IPS-20b (cell line): ENCODE measurements around the gene RNU1-2.
A peak's percentile ranks its signal among the peaks of the same experiment; 100 is the strongest.
"Not testable (repeated sequence)": the region's sequence is repeated elsewhere in the genome, so short reads cannot be mapped to it uniquely, and the experiment has no call there.

ENCODE experiments used
- H3K27ac ChIP-seq: one replicate; pipeline ENCODE4 v1.5.1; 2013; ENCODE audit warnings: low read length
- H3K27me3 ChIP-seq: 2 replicates; pipeline ENCODE4 v1.6.1; 2013; ENCODE audit warnings: mild to moderate bottlenecking, low read length, inconsistent platforms; ENCODE audit not compliant: insufficient read depth
- H3K36me3 ChIP-seq: 2 replicates; pipeline ENCODE4 v1.6.1; 2013; ENCODE audit warnings: low read depth, mild to moderate bottlenecking, inconsistent platforms, low read length, moderate library complexity; ENCODE audit not compliant: insufficient read depth
- H3K4me1 ChIP-seq: 2 replicates; pipeline ENCODE4 v1.6.1; 2013; ENCODE audit warnings: mild to moderate bottlenecking, control low read depth, inconsistent platforms, low read length, moderate library complexity; ENCODE audit not compliant: insufficient read depth
- H3K4me3 ChIP-seq: 2 replicates; pipeline ENCODE4 v1.5.1; 2013; ENCODE audit warnings: mild to moderate bottlenecking, low read length, inconsistent platforms
- H3K9ac ChIP-seq: 2 replicates; pipeline ENCODE4 v1.6.1; 2013; ENCODE audit warnings: low read depth, mild to moderate bottlenecking, inconsistent platforms, low read length, moderate library complexity
- H3K9me3 ChIP-seq: 2 replicates; pipeline ENCODE4 v1.6.1; 2013; ENCODE audit warnings: mild to moderate bottlenecking, low read depth, low read length, inconsistent platforms; ENCODE audit not compliant: insufficient read depth

Gene RNU1-2

DNA sequence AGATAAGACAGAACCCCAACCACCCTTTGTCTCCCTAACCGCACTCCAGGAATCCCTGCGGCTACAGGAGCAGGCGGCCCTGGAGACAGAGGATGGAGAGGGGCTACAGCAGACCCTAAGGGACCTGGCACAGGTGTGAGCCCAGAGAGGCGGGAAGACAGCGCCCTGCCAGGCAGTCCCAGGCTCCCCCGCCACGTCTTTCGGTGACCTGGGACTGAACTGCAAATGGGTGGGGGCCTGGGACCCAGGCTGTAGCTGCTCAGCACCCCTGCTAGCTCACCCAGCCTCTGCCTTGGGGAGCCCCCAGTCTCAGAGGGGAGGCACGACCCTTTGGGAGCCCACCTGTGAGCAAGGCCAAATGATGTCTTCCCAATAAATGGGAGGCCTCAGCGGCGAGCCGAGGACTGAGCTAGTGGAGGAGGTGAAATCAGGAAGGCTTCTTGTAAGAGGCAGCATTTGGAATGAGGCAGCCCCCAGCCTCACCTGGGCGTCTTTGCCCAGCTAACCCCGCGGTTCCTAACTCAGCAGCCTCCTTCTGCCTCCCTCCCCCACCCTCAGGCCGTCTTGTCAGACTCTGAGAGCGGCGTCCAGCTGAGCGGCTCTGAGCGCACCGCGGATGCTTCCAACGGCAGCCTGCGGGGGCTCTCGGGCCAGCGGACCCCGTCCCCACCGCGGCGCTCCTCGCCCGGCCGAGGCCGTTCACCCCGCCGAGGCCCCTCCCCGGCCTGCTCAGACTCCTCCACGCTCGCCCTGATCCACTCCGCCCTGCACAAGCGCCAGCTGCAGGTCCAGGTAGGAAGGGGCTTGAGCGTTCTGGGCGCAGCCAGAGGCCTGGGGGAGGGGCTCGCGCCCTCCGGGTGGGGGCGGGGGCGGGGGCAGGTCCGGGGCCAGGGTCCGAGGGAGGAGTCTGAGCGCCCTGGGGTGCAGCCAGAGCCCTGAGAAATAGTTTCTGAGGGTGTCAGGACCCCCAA is 42.9 kb downstream of the RNU1-2 start:
- no peak overlapping the region for H3K27ac ChIP-seq
- H3K4me1 ChIP-seq = peaks cover 4% of the 10 kb centered on the region; the same call in 1 of the 2 replicates
- no peaks in the 10 kb centered on the region for H3K9me3 ChIP-seq
- peak overlapping the region; percentile 54; the same call in 1 of the 2 replicates for H3K4me3 ChIP-seq
- no peaks in the 10 kb centered on the region for H3K27me3 ChIP-seq
- H3K36me3 ChIP-seq = peaks cover 40% of the 10 kb centered on the region
- H3K9ac ChIP-seq = peak overlapping the region; percentile 27; the same call in 1 of the 2 replicates

DNA sequence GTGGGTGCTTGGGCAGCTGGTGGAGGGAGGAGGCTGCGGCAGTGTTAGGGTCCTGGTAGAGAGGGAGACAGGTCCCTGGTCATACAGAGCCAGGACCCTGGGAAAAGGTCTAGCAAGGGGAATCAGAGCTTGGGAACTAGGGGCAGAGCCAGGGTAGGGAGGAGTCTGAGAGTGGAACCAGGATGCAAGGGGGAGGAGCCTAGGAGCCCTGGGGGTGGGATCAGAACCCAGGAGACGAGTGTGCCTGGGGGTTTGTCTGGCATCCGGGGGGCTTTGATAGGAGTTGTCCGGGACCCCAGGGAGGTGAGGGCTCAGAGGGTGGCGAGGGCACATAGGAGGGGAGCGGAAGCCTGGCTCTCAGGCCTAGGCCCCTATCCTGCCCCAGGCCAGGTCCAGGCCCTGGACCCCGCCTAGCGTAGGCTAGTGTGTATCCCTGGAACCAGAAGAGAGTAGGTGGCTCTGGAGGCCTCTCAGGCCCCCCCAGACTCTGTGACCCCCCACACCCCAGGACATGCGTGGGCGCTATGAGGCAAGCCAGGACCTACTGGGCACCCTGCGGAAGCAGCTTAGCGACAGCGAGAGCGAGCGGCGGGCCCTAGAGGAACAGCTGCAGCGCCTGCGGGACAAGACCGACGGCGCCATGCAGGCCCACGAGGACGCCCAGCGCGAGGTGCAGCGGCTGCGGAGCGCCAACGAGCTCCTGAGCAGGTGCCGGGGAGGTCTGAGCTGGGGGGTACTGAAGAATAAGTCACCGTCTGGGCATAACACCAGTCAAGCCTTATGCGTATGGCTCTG is 43.8 kb downstream of the RNU1-2 start:
- not testable (repeated sequence) for H3K9ac ChIP-seq, H3K4me1 ChIP-seq, H3K4me3 ChIP-seq, H3K27ac ChIP-seq, H3K27me3 ChIP-seq, H3K9me3 ChIP-seq
- H3K36me3 ChIP-seq = peaks cover 41% of the 10 kb centered on the region

- Histone ChIP-seq H3K4me3 (no peak overlapping the region), H3K9ac (no peak overlapping the region), H3K27me3 (no peaks in the 10 kb centered on the region), H3K36me3 (peaks cover 37% of the 10 kb centered on the region; the same call in 1 of the 2 replicates), H3K4me1 (no peaks in the 10 kb centered on the region), H3K9me3 (no peaks in the 10 kb centered on the region), H3K27ac (no peak overlapping the region)
Observed at GRCh38 chr1:16944038-16944437, 48.3 kb downstream of the RNU1-2 start.

DNA sequence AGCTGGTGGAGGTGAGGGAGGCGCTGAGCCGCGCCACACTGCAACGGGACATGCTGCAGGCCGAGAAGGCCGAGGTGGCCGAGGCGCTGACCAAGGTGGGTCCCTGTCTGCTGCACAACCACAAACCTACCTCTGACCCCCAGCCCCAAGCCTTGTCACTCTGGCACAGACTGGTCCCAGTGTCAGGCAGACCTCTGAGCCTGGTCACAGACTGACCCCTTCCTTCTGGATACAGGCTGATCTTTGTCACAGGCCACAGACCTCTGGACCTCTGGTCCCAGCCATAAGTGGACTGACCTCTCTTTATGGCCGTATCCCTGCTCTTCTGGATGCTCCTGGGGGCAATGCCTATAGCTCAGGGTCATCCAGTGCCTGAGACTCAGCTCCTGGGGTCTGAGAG is 49.7 kb downstream of the RNU1-2 start:
- not testable (repeated sequence) for H3K27ac ChIP-seq, H3K9ac ChIP-seq, H3K9me3 ChIP-seq, H3K4me3 ChIP-seq, H3K27me3 ChIP-seq, H3K4me1 ChIP-seq
- H3K36me3 ChIP-seq = peaks cover 41% of the 10 kb centered on the region; the same call in 1 of the 2 replicates
